ENCODE results near the gene GPC3.

GPC3 gene

DNA sequence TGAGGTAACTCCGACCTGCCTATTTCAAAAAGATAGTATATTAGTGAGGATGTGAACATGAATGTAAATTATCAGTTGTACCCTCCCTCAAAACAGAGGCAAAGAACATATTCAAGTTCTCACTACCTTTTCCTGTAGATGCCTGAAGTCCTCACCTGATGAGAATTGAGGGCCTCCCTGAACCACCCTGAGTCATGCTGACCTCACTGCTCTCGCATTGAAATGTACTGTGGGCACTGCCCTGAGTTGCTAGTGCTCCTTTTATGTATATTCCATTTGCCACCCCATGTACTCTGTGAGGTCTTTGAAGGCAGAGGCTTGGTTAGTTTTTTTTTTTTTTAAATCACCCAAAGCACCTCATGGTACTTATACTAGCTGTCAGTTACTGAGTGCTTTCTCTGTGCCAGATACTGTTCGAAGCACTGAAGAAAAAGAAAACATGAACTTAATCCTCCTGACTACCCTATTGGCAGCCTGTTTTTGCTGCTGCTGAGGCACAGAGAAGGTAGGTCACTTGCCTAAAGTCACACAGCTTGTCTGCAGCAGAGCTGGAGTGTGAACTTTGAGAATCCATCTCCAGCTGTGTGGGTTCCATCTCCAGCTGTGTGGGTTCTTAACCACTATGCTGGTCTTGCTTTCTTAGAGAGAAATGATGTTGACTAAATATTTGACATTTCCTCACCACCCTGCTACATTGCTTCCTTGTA, 317.0 kb downstream of the GPC3 start:
- Histone ChIP-seq H3K27me3 (ENCODE audit: control insufficient read depth, low read length) (no peaks in the 10 kb centered on the region), H3K79me2 (ENCODE audit: control insufficient read depth, low read length) (no peaks in the 10 kb centered on the region), H3K36me3 (ENCODE audit: control insufficient read depth, low read length) (no peaks in the 10 kb centered on the region), H3K27ac (ENCODE audit: low read depth, low read length) (no peak overlapping the region), H4K20me1 (ENCODE audit: control insufficient read depth, insufficient read depth, low read depth, low read length) (no peaks in the 10 kb centered on the region), H3K4me3 (ENCODE audit: low read length) (no peak overlapping the region), H3K4me1 (ENCODE audit: control insufficient read depth, low read length) (no peaks in the 10 kb centered on the region), H3F3A (ENCODE audit: control insufficient read depth, insufficient read depth) (no peaks in the 10 kb centered on the region), H3K4me2 (ENCODE audit: low read length) (no peak overlapping the region), H3K9me3 (ENCODE audit: control insufficient read depth, insufficient read depth, low read length) (no peaks in the 10 kb centered on the region), H3K9me2 (replicated peaks; ENCODE audit: control insufficient read depth, low read length) (no peaks in the 10 kb centered on the region)
- no peak for TF ChIP-seq EZH2phosphoT487 (IDR thresholded peaks at IDR 0.05; ENCODE audit: borderline replicate concordance, low read length)
- TF ChIP-seq, protein P1, sequence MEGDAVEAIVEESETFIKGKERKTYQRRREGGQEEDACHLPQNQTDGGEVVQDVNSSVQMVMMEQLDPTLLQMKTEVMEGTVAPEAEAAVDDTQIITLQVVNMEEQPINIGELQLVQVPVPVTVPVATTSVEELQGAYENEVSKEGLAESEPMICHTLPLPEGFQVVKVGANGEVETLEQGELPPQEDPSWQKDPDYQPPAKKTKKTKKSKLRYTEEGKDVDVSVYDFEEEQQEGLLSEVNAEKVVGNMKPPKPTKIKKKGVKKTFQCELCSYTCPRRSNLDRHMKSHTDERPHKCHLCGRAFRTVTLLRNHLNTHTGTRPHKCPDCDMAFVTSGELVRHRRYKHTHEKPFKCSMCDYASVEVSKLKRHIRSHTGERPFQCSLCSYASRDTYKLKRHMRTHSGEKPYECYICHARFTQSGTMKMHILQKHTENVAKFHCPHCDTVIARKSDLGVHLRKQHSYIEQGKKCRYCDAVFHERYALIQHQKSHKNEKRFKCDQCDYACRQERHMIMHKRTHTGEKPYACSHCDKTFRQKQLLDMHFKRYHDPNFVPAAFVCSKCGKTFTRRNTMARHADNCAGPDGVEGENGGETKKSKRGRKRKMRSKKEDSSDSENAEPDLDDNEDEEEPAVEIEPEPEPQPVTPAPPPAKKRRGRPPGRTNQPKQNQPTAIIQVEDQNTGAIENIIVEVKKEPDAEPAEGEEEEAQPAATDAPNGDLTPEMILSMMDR (IDR thresholded peaks at IDR 0.05; ENCODE audit: low read depth, low read length, poor library complexity, severe bottlenecking), result no peak

DNA sequence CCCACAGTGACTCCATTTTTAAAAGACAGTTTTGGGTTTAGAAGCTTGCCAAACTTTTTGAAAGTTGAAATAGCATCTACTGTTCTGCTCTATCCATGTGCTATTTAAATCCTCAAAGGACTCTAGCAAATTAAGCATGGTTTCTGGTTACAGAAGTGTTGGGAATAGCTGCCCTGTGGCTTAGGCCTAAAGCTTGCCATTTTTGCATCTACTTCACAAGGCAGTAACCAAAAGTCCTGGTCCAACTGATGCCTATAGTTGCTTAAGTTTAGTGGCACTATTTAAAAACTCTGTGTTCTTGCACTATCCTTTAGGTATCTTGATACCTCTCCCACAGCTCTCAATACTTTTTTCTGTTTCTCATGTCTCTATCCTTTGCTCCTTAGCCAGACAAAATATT, 319.1 kb downstream of the GPC3 start:
- no peak overlapping the region for H3K27ac ChIP-seq (ENCODE audit: low read depth, low read length)
- no peaks in the 10 kb centered on the region for H3K79me2 ChIP-seq (ENCODE audit: control insufficient read depth, low read length)
- no peaks in the 10 kb centered on the region for H3F3A ChIP-seq (ENCODE audit: control insufficient read depth, insufficient read depth)
- H3K9me3 ChIP-seq (ENCODE audit: control insufficient read depth, insufficient read depth, low read length), result no peaks in the 10 kb centered on the region
- no peaks in the 10 kb centered on the region for H3K27me3 ChIP-seq (ENCODE audit: control insufficient read depth, low read length)
- no peaks in the 10 kb centered on the region for H3K36me3 ChIP-seq (ENCODE audit: control insufficient read depth, low read length)
- H3K4me2 ChIP-seq (ENCODE audit: low read length), result no peak overlapping the region
- H3K9me2 ChIP-seq (replicated peaks; ENCODE audit: control insufficient read depth, low read length), result no peaks in the 10 kb centered on the region
- no peaks in the 10 kb centered on the region for H4K20me1 ChIP-seq (ENCODE audit: control insufficient read depth, insufficient read depth, low read depth, low read length)
- H3K4me1 ChIP-seq (ENCODE audit: control insufficient read depth, low read length), result no peaks in the 10 kb centered on the region
- TF ChIP-seq, protein P1 (IDR thresholded peaks at IDR 0.05; ENCODE audit: low read depth, low read length, poor library complexity, severe bottlenecking), result no peak
- no peak for TF ChIP-seq EZH2phosphoT487 (IDR thresholded peaks at IDR 0.05; ENCODE audit: borderline replicate concordance, low read length)
- no peak overlapping the region for H3K4me3 ChIP-seq (ENCODE audit: low read length)

DNA sequence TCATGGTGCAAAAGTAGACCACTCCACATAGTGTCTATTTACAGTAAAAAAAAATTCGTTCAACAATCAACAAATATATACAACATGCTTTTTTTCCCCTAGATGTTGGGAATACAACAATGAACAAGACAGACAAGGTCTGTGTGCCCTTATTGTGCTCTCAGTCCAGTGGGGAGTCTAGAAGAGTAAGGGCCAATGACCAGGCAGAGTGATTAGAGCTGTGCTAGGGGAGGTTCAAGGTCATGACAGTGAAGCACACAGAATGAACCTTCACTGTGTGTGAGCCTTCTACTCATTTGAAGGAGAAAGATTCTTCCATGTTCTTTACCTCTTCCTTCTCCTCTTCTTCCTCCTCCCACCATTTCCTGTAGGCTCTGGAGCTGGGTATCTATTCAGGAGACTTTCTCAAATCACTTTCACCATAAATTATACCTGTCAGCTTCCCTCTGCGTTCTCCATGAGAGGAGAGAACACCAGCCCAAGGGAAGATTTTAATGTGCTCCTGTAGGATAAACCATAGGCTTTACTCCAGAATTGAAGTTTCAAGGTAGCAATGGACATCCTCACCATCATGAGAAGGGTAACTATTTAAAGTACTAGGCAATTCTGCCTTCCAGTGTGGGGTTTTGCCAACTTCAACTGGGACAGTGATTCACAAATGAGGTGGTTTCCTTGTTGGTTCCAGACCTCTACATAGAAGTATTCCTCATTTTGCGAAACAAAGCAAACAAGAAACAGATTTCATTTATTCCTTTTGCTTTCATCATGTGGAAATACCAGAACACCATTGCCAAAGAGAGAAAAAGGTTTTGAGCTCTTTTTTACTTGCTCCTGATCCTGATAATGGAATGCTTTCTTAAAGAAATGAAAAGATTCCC, 323.2 kb downstream of the GPC3 start:
- Histone ChIP-seq H3K27me3 (ENCODE audit: control insufficient read depth, low read length) (no peaks in the 10 kb centered on the region), H3K9me3 (ENCODE audit: control insufficient read depth, insufficient read depth, low read length) (no peaks in the 10 kb centered on the region), H3K4me3 (ENCODE audit: low read length) (no peak overlapping the region), H3K9me2 (replicated peaks; ENCODE audit: control insufficient read depth, low read length) (no peaks in the 10 kb centered on the region), H3K4me1 (ENCODE audit: control insufficient read depth, low read length) (no peaks in the 10 kb centered on the region), H3F3A (ENCODE audit: control insufficient read depth, insufficient read depth) (no peaks in the 10 kb centered on the region), H3K79me2 (ENCODE audit: control insufficient read depth, low read length) (no peaks in the 10 kb centered on the region), H3K36me3 (ENCODE audit: control insufficient read depth, low read length) (no peaks in the 10 kb centered on the region), H3K27ac (ENCODE audit: low read depth, low read length) (no peak overlapping the region), H3K4me2 (ENCODE audit: low read length) (no peak overlapping the region), H4K20me1 (ENCODE audit: control insufficient read depth, insufficient read depth, low read depth, low read length) (no peaks in the 10 kb centered on the region)
- TF ChIP-seq, protein P1 (IDR thresholded peaks at IDR 0.05; ENCODE audit: low read depth, low read length, poor library complexity, severe bottlenecking), result no peak
- no peak for TF ChIP-seq EZH2phosphoT487 (IDR thresholded peaks at IDR 0.05; ENCODE audit: borderline replicate concordance, low read length)

All from DOHH2 (cell line).